ENCODE measurements around the gene PAX5. TPM values are rescaled to one million over a fixed set of nuclear protein-coding genes. Genes with fewer than 3 reads are reported as not detected.
A peak's percentile ranks its signal among the peaks of the same experiment; 100 is the strongest.
"Not testable (repeated sequence)": the region's sequence is repeated elsewhere in the genome, so short reads cannot be mapped to it uniquely, and the experiment has no call there.

The PAX5 gene
- 10 to 100 TPM in 1 of 2 donors, not detected in 1; 10.1 TPM for total RNA-seq
- total RNA-seq: 0 to 0.12 reads per million in 2 donors

DNA sequence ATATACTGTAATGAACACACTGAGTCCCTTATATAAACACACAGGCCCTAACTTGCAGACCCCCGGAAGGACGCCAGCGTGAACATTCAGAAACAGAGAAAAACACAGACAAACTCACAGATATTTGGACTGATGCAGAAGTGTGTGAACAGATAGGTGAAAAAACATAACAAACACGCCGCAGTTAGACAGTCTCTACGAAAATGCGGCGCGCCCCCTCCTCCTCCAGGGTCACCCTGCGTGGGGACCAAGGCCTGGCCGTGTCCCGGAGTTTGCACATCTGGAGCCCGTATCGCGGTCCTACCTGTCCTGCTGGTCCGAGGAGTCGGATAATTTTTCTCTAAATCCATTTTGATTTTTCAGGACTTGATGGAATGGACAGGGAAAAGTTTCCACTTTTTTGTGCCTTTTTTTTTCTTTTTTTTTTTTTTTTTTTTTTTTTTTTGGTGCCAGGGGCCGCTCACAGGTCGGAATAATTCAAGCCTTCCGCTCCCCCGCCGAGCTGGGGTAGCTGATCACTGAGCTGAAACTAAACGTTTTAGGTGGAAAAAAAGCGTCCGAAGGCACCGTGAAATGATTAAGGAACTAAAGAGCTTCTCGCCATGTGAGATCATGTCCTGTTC is at the start of gene PAX5:
PAX5 (minus strand) TSS at position 587 of the 623 bp plus-strand sequence; CDS start at position 350, 237 bp downstream.
- peak within 1 kb of the TSS; percentile 43 for H3K27ac Mint-ChIP-seq
- H3K36me3 Mint-ChIP-seq (ENCODE audit: low read depth): peaks cover 15% of the 10 kb centered on the region
- H3K4me1 Mint-ChIP-seq: peaks cover 27% of the 10 kb centered on the region
- peak within 1 kb of the TSS; percentile 73 for H3K4me3 Mint-ChIP-seq
- ATAC-seq (no peak), DNase-seq (no peak)
- H3K27me3 Mint-ChIP-seq: peaks cover 86% of the 10 kb centered on the region
- H3K9me3 ChIP-seq (ENCODE audit: control insufficient read depth, low read length, poor library complexity, severe bottlenecking): peaks cover 2% of the 10 kb centered on the region

DNA sequence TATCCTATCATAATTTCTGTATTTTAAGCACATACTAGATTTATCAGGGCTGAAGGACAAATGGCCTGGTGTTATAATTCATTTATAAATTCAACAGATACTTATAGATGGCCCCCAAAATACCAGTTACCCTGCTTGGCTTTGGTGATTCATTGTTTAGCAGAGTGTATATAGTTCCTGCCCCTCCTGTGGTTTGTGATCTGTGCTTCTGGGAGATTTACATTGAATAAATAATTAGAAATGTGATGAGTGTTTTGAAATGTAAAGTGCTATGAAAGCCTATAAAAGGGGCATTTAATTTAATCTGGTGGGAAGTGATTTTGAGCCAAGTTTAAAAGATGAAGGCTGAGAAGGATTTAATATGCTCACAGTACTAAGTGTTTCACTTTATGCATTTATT is 49.6 kb upstream of the PAX5 start:
- ATAC-seq: no peak
- H3K27me3 Mint-ChIP-seq: no peaks in the 10 kb centered on the region
- H3K4me1 Mint-ChIP-seq: peaks cover 41% of the 10 kb centered on the region
- no peak overlapping the region for H3K4me3 Mint-ChIP-seq
- peak overlapping the region; percentile 51 for H3K27ac Mint-ChIP-seq
- no peaks in the 10 kb centered on the region for H3K9me3 ChIP-seq (ENCODE audit: control insufficient read depth, low read length, poor library complexity, severe bottlenecking)
- no peak for DNase-seq
- H3K36me3 Mint-ChIP-seq (ENCODE audit: low read depth): peaks cover 4% of the 10 kb centered on the region

- Mint-ChIP-seq H3K36me3 (ENCODE audit: low read depth) (peaks cover 4% of the 10 kb centered on the region), H3K27ac (peak overlapping the region; percentile 14), H3K4me1 (peaks cover 41% of the 10 kb centered on the region), H3K27me3 (no peaks in the 10 kb centered on the region), H3K4me3 (no peak overlapping the region)
- ATAC-seq (no peak), DNase-seq (no peak)
- H3K9me3 ChIP-seq (ENCODE audit: control insufficient read depth, low read length, poor library complexity, severe bottlenecking): no peaks in the 10 kb centered on the region
Measured at GRCh38 chr9:37082214-37082765, 48.2 kb upstream of the PAX5 start.

GRCh38 chr9:37081507-37081906 is 47.4 kb upstream of the PAX5 start:
- not testable (repeated sequence) for DNase-seq; ATAC-seq; H3K9me3 ChIP-seq (ENCODE audit: control insufficient read depth, low read length, poor library complexity, severe bottlenecking); H3K27me3 Mint-ChIP-seq; H3K36me3 Mint-ChIP-seq (ENCODE audit: low read depth)
- peak overlapping the region; percentile 93 for H3K4me3 Mint-ChIP-seq
- peak overlapping the region; percentile 97 for H3K27ac Mint-ChIP-seq
- H3K4me1 Mint-ChIP-seq: peaks cover 41% of the 10 kb centered on the region

- Mint-ChIP-seq H3K27me3 (peaks cover 14% of the 10 kb centered on the region), H3K4me3 (peak overlapping the region; percentile 93), H3K27ac (peak overlapping the region; percentile 97), H3K4me1 (peaks cover 38% of the 10 kb centered on the region)
- not testable (repeated sequence) for ATAC-seq; H3K9me3 ChIP-seq (ENCODE audit: control insufficient read depth, low read length, poor library complexity, severe bottlenecking); DNase-seq; H3K36me3 Mint-ChIP-seq (ENCODE audit: low read depth)
Measured at GRCh38 chr9:37080165-37080628, 46.1 kb upstream of the PAX5 start.

- DNase-seq: peak; percentile 82 to 88 (median 82)
- peak overlapping the region; percentile 93 for H3K4me3 Mint-ChIP-seq
- peak; percentile 98 for ATAC-seq
Measured at GRCh38 chr9:37079370-37080164, 45.5 kb upstream of the PAX5 start.

GRCh38 chr9:37074790-37075189 is 40.7 kb upstream of the PAX5 start:
- not testable (repeated sequence) for H3K27ac Mint-ChIP-seq; ATAC-seq; H3K36me3 Mint-ChIP-seq (ENCODE audit: low read depth); DNase-seq; H3K4me3 Mint-ChIP-seq; H3K4me1 Mint-ChIP-seq; H3K9me3 ChIP-seq (ENCODE audit: control insufficient read depth, low read length, poor library complexity, severe bottlenecking)
- H3K27me3 Mint-ChIP-seq: peaks cover 18% of the 10 kb centered on the region

More at GRCh38 chr9:37079370-37080164, 45.5 kb upstream of the PAX5 start:
- H3K36me3 Mint-ChIP-seq (ENCODE audit: low read depth): no peaks in the 10 kb centered on the region
- peaks cover 32% of the 10 kb centered on the region for H3K4me1 Mint-ChIP-seq
- no peaks in the 10 kb centered on the region for H3K9me3 ChIP-seq (ENCODE audit: control insufficient read depth, low read length, poor library complexity, severe bottlenecking)
- H3K27ac Mint-ChIP-seq: peak overlapping the region; percentile 97
- H3K27me3 Mint-ChIP-seq: peaks cover 18% of the 10 kb centered on the region

DNA sequence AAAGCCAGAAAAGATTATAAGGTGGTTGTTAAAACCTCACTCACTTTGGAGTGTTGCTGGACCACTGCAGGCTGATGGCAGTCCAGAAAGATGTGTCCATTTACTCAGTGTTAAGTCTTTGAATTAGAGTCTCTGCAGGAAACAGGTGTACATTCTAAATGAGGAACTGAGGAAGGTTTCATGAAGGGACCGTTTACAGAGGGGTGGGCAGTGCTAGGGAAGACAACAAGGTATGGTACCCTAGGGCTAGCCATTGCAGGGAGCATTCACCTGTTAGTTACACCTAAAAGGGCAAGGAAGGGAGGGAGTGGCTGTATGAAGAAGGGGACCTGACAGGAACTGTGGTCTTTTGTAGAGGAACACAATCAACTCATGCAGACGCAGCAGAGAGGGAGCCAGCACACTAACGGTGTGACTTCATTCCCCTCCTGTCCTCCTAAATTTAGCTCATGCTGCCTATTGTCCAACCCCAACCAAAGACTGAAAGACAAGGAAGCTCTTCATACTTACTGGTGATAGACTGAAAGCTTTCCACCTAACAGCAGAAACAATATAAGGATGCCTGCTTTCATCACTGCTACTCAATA is 32.2 kb upstream of the PAX5 start:
- Mint-ChIP-seq H3K4me3 (no peak overlapping the region), H3K36me3 (ENCODE audit: low read depth) (no peaks in the 10 kb centered on the region), H3K27me3 (peaks cover 40% of the 10 kb centered on the region), H3K27ac (no peak overlapping the region), H3K4me1 (peaks cover 2% of the 10 kb centered on the region)
- DNase-seq: no peak
- ATAC-seq: peak; percentile 41
- H3K9me3 ChIP-seq (ENCODE audit: control insufficient read depth, low read length, poor library complexity, severe bottlenecking): no peaks in the 10 kb centered on the region

GRCh38 chr9:37062336-37062735 is 28.3 kb upstream of the PAX5 start:
- Mint-ChIP-seq H3K27ac (no peak overlapping the region), H3K36me3 (ENCODE audit: low read depth) (no peaks in the 10 kb centered on the region), H3K4me1 (peaks cover 2% of the 10 kb centered on the region), H3K27me3 (peaks cover 61% of the 10 kb centered on the region), H3K4me3 (no peak overlapping the region)
- ATAC-seq (no peak), DNase-seq (no peak)
- no peaks in the 10 kb centered on the region for H3K9me3 ChIP-seq (ENCODE audit: control insufficient read depth, low read length, poor library complexity, severe bottlenecking)

GRCh38 chr9:37061768-37062167 is 27.7 kb upstream of the PAX5 start:
- Mint-ChIP-seq H3K4me1 (peaks cover 2% of the 10 kb centered on the region), H3K4me3 (no peak overlapping the region), H3K36me3 (ENCODE audit: low read depth) (no peaks in the 10 kb centered on the region), H3K27me3 (peaks cover 61% of the 10 kb centered on the region), H3K27ac (no peak overlapping the region)
- DNase-seq (no peak), ATAC-seq (no peak)
- H3K9me3 ChIP-seq (ENCODE audit: control insufficient read depth, low read length, poor library complexity, severe bottlenecking): no peaks in the 10 kb centered on the region

DNA sequence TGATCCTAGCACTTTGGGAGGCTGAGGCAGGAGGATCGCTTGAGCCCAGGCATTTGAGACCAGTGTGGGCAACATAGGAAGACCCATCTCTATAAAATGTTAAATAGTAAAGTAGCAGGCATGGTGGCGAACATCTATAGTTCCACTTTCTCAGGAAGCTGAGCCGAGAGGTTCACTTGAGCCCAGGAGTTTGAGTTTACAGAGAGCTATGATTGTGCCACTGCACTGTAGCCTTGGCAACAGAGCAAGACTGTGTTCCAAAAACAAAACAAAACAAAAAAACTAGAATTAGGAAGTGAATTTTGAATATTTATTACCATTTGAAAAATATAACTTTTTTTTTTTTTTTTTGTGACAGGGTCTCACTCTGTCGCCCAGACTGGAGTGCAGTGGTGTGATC is 26.8 kb upstream of the PAX5 start:
- ATAC-seq: no peak
- peaks cover 60% of the 10 kb centered on the region for H3K27me3 Mint-ChIP-seq

GRCh38 chr9:37056046-37056920 is 22.2 kb upstream of the PAX5 start:
- H3K27me3 Mint-ChIP-seq: peaks cover 73% of the 10 kb centered on the region
- no peak overlapping the region for H3K4me3 Mint-ChIP-seq
- DNase-seq (no peak), ATAC-seq (no peak)
- no peaks in the 10 kb centered on the region for H3K4me1 Mint-ChIP-seq
- peaks cover 3% of the 10 kb centered on the region for H3K36me3 Mint-ChIP-seq (ENCODE audit: low read depth)
- H3K9me3 ChIP-seq (ENCODE audit: control insufficient read depth, low read length, poor library complexity, severe bottlenecking): no peaks in the 10 kb centered on the region
- H3K27ac Mint-ChIP-seq: no peak overlapping the region

More for the DNA sequence above, 26.8 kb upstream of the PAX5 start:
- Mint-ChIP-seq H3K4me3 (no peak overlapping the region), H3K27ac (no peak overlapping the region), H3K36me3 (ENCODE audit: low read depth) (peaks cover 2% of the 10 kb centered on the region), H3K4me1 (no peaks in the 10 kb centered on the region)
- no peak for DNase-seq
- no peaks in the 10 kb centered on the region for H3K9me3 ChIP-seq (ENCODE audit: control insufficient read depth, low read length, poor library complexity, severe bottlenecking)

All from T-helper 17 cell (primary cell).